B cell (primary cell): ENCODE data around the gene ZDHHC22. TPM values are rescaled to one million over a fixed set of nuclear protein-coding genes. Genes with fewer than 3 reads are reported as not detected.
A peak's percentile ranks its signal among the peaks of the same experiment; 100 is the strongest.

Experiments used
- ATAC-seq: fragments of 200-7000 bp; cut with Tn5 transposase; one replicate; pipeline ENCODE4 v1.10.0; 2021; ENCODE audit warnings: low read depth, mild to moderate bottlenecking, moderate number of reproducible peaks, moderate library complexity
- CTCF ChIA-PET: fragments of 350-600 bp; sonication (Branson Sonifier 250); formaldehyde crosslinking; loops from one replicate; lab custom pipeline; 2021; ENCODE audit warnings: antibody characterized with exemption, inconsistent platforms; lab: Charles Lee
- POLR2A ChIA-PET: fragments of 350-600 bp; sonication (Branson Sonifier 250); formaldehyde crosslinking; loops from one replicate; lab custom pipeline; 2021; ENCODE audit warnings: antibody characterized with exemption; lab: Charles Lee
- DNase-seq: peaks from one replicate; pipeline ENCODE4 v3.0.0; 2013
- H2AFZ ChIP-seq: 2 replicates; pipeline ENCODE4 v1.6.1; 2012; ENCODE audit warnings: mild to moderate bottlenecking, low read depth, low read length; ENCODE audit not compliant: insufficient read depth, poor library complexity, severe bottlenecking
- H3K27ac ChIP-seq, 2 donors: 1 replicate in 1 of 2; 2 replicates in 1 of 2; pipeline ENCODE4 v1.5.1; 2012 to 2013; ENCODE audit warnings: low read length in 2 of 2, mild to moderate bottlenecking in 2 of 2, moderate library complexity in 1 of 2
- H3K27me3 ChIP-seq, 4 experiments: fragments of 200-600 bp in 1 of 4; sonication (generic) in 1 of 4; replicated peaks in 1 of 4; 1 replicate in 2 of 4; 2 replicates in 2 of 4; pipeline versions ENCODE4 v1.6.1 to v1.7.0; 2013 to 2016; ENCODE audit warnings: low read length in 3 of 4, mild to moderate bottlenecking in 2 of 4, mixed read lengths in 1 of 4, moderate library complexity in 1 of 4; ENCODE audit not compliant: insufficient read depth in 4 of 4, control insufficient read depth in 3 of 4; ENCODE audit errors: control extremely low read depth in 1 of 4
- H3K36me3 ChIP-seq, 2 experiments: replicated peaks in 1 of 2; 1 replicate in 1 of 2; 2 replicates in 1 of 2; pipeline versions ENCODE4 v1.6.1 to v1.7.1; 2013; ENCODE audit warnings: low read length in 1 of 2; ENCODE audit not compliant: insufficient read depth in 2 of 2, control insufficient read depth in 1 of 2; ENCODE audit errors: control extremely low read depth in 1 of 2, extremely low read depth in 1 of 2
- H3K4me1 ChIP-seq, 2 donors: fragments of 200-600 bp in 1 of 2; sonication (generic) in 1 of 2; 1 replicate in 1 of 2; 2 replicates in 1 of 2; pipeline versions ENCODE4 v1.5.1 to v1.6.1; 2013 to 2017; ENCODE audit warnings: low read length in 2 of 2; ENCODE audit not compliant: control insufficient read depth in 2 of 2, insufficient read depth in 2 of 2
- H3K4me2 ChIP-seq: replicated peaks from 2 replicates; pipeline ENCODE3; 2012; ENCODE audit warnings: mild to moderate bottlenecking, low read depth, low read length; ENCODE audit not compliant: poor library complexity, severe bottlenecking
- H3K4me3 ChIP-seq, 5 experiments: fragments of 200-600 bp in 1 of 5; sonication (generic) in 1 of 5; 1 replicate in 3 of 5; 2 replicates in 2 of 5; pipeline versions ENCODE4 v1.5.1 to v1.7.0; 2011 to 2016; ENCODE audit warnings: low read length in 4 of 5, mild to moderate bottlenecking in 4 of 5, low read depth in 2 of 5, control low read depth in 1 of 5, moderate library complexity in 1 of 5; ENCODE audit not compliant: insufficient read depth in 1 of 5; ENCODE audit errors: control extremely low read depth in 1 of 5, extremely low read depth in 1 of 5
- H3K79me2 ChIP-seq: fragments of 200-600 bp; sonication (generic); one replicate; pipeline ENCODE4 v1.6.0; 2016; ENCODE audit warnings: low read length; ENCODE audit not compliant: control insufficient read depth, insufficient read depth
- H3K9ac ChIP-seq: fragments of 200-600 bp; sonication (generic); 2 replicates; pipeline ENCODE4 v1.6.1; 2017; ENCODE audit warnings: mild to moderate bottlenecking, low read length, moderate library complexity
- H3K9me3 ChIP-seq, 3 donors: one replicate each; pipeline versions ENCODE4 v1.6.1 to v1.7.1; 2013; ENCODE audit warnings: low read length in 2 of 3; ENCODE audit not compliant: control insufficient read depth in 2 of 3, insufficient read depth in 1 of 3; ENCODE audit errors: control extremely low read depth in 1 of 3
- H4K20me1 ChIP-seq: 2 replicates; pipeline ENCODE4 v1.6.0; 2012; ENCODE audit warnings: mild to moderate bottlenecking, low read length; ENCODE audit not compliant: insufficient read depth, control insufficient read depth, poor library complexity, severe bottlenecking
- H3K27ac Mint-ChIP-seq: one replicate; pipeline ENCODE4 v1.8.0; 2021; ENCODE audit warnings: mixed read lengths
- H3K27me3 Mint-ChIP-seq: one replicate; pipeline ENCODE4 v1.8.0; 2021; ENCODE audit warnings: mixed read lengths
- H3K4me1 Mint-ChIP-seq: one replicate; pipeline ENCODE4 v1.8.0; 2021; ENCODE audit warnings: mixed read lengths
- H3K4me3 Mint-ChIP-seq: one replicate; pipeline ENCODE4 v1.8.0; 2021; ENCODE audit warnings: mixed read lengths
- H3K9me3 Mint-ChIP-seq: one replicate; pipeline ENCODE4 v1.8.0; 2022; ENCODE audit warnings: mixed read lengths; ENCODE audit not compliant: insufficient read depth
- CTCF ChIP-seq: fragments of 200-600 bp; IDR thresholded peaks from one replicate; pipeline ENCODE4 v1.8.0; 2022; ENCODE audit warnings: antibody characterized with exemption, mild to moderate bottlenecking
- EZH2 ChIP-seq: IDR thresholded peaks from 2 replicates; pipeline ENCODE4 v1.6.1; 2012; ENCODE audit warnings: borderline replicate concordance, low read depth, mild to moderate bottlenecking, moderate library complexity, low read length; ENCODE audit not compliant: insufficient read depth, poor library complexity, severe bottlenecking
- WGBS: methylation state at CpG from one replicate; pipeline ENCODE4 v1.1.5; 2013; ENCODE audit warnings: missing lambda C conversion rate; ENCODE audit not compliant: insufficient coverage; 5-methylcytosine and 5-hydroxymethylcytosine counted together
- intact Hi-C: fragments of 100-400 bp; cut with micrococcal nuclease; formaldehyde crosslinking; loops from one replicate; pipeline ENCODE4 v1.10.0; 2022
- polyA plus RNA-seq: library from polyadenylated mRNA; depleted of rRNA; stranded (reverse); fragments of >200 nt; gene quantifications from 2 replicates; pipeline ENCODE4 v1.2.3, GENCODE V29; 2012
- total RNA-seq, 2 donors: library from RNA; stranded (reverse); fragments of 120-200 nt in 1 of 2; gene quantifications; 1 replicate in 1 of 2; 2 replicates in 1 of 2; pipeline versions ENCODE4 v1.2.3 to v1.2.4, GENCODE V29; 2013 to 2022

Gene ZDHHC22
- total and polyA plus RNA-seq, 2 donors (not counting 1 experiment from before 2014, with no cell fraction given): not detected

GRCh38 chr14:77140359-77141213 is 1.0 kb downstream of the ZDHHC22 start:
- CTCF ChIA-PET: interaction anchor here (0.5 to 4.9 kb wide), 8 partner anchors 9 to 572 kb away, joined by 3 to 18 read pairs (median 5); no protein-coding TSS in a partner anchor
- peaks cover 0 to 77% (median 56%) of the 10 kb centered on the region in 4 experiments for H3K27me3 ChIP-seq

More at GRCh38 chr14:77140359-77141213, 1.0 kb downstream of the ZDHHC22 start:
- no peaks in the 10 kb centered on the region for H3K9me3 Mint-ChIP-seq
- Histone ChIP-seq H4K20me1 (no peaks in the 10 kb centered on the region), H2AFZ (peak overlapping the region; percentile 35), H3K27ac (no peak overlapping the region), H3K4me2 (peak overlapping the region; percentile 67), H3K4me1 (peaks cover 34 to 40% of the 10 kb centered on the region in 2 donors), H3K9me3 (peaks cover 0 to 19% (median 0%) of the 10 kb centered on the region in 3 donors), H3K9ac (peak overlapping the region; percentile 21), H3K79me2 (no peaks in the 10 kb centered on the region), H3K36me3 (no peaks in the 10 kb centered on the region), H3K4me3 (peak overlapping the region in 3 of 5 experiments; percentile 21 to 41 (median 41))
- WGBS: 3% methylated on average over 64 of the region's 67 CpGs
- intact Hi-C loops: no loop called here
- TF ChIP-seq CTCF (no peak), EZH2 (no peak)
- peaks cover 26% of the 10 kb centered on the region for H3K4me1 Mint-ChIP-seq
- H3K27ac Mint-ChIP-seq: no peak overlapping the region
- ATAC-seq (no peak), DNase-seq (peak; percentile 43)
- POLR2A ChIA-PET: no interaction called here
- peaks cover 80% of the 10 kb centered on the region for H3K27me3 Mint-ChIP-seq
- H3K4me3 Mint-ChIP-seq: peak overlapping the region; percentile 85
